HepG2 (cell line): ENCODE data around the gene TBCEL. TPM values are rescaled to one million over a fixed set of nuclear protein-coding genes. Genes with fewer than 3 reads are reported as not detected.

Experiments used
- ATAC-seq: fragments of 200-7000 bp; cut with Tn5 transposase; 3 replicates; pipeline ENCODE4 v1.9.1; 2020; ENCODE audit warnings: mild to moderate bottlenecking, moderate library complexity
- BruUV-seq: library from RNA; stranded (reverse); fragments of 400-500 nt; replicated peaks from 2 replicates; lab custom pipeline; 2021; lab: Mats Ljungman, UMichigan
- CTCF ChIA-PET: fragments of 300-600 bp; formaldehyde crosslinking; extraction: SDS; loops from one replicate; lab custom pipeline; 2021; ENCODE audit warnings: low total read pairs, inconsistent platforms, low intra/inter-chr PET ratio; lab: Yijun Ruan, JAX
- POLR2A ChIA-PET: fragments of 350-600 bp; sonication (Branson Sonifier 250); formaldehyde crosslinking; loops from one replicate; lab custom pipeline; 2020; ENCODE audit warnings: antibody characterized with exemption, inconsistent platforms; lab: Yijun Ruan, JAX
- DNase-seq: peaks from one replicate; pipeline ENCODE4 v3.0.0-alpha.2; 2015; ENCODE audit warnings: low spot score
- FAIRE-seq: peaks from 3 replicates; lab custom pipeline; 2011; peaks lifted over from hg19 to GRCh38; lab: Jason Lieb, UNC
- H2AFZ ChIP-seq: one replicate; pipeline ENCODE4 v1.6.1; 2011; ENCODE audit warnings: low read length, inconsistent platforms
- H3K27ac ChIP-seq: fragments of 300-600 bp; 3 replicates; pipeline ENCODE4 v1.8.0; 2011; ENCODE audit warnings: mixed run types, mild to moderate bottlenecking, mixed read lengths, low read length, inconsistent platforms; ENCODE audit not compliant: insufficient read depth; ENCODE audit errors: extremely low read length
- H3K27me3 ChIP-seq, 2 experiments: fragments of 200-600 bp in 1 of 2; 2 replicates in 1 of 2; 3 replicates in 1 of 2; pipeline versions ENCODE4 v1.6.0 to v1.8.0; 2011; ENCODE audit warnings: low read length in 2 of 2, mild to moderate bottlenecking in 2 of 2, moderate library complexity in 2 of 2, inconsistent platforms in 1 of 2; ENCODE audit not compliant: insufficient read depth in 2 of 2, control insufficient read depth in 1 of 2
- H3K36me3 ChIP-seq, 2 experiments: fragments of 200-600 bp in 1 of 2; replicated peaks in 1 of 2; 2 replicates in 1 of 2; 3 replicates in 1 of 2; pipeline versions ENCODE4 v1.5.1 to v1.8.0; 2011; ENCODE audit warnings: low read length in 2 of 2, inconsistent platforms in 1 of 2; ENCODE audit not compliant: insufficient read depth in 2 of 2, control insufficient read depth in 1 of 2
- H3K4me1 ChIP-seq: 2 replicates; pipeline ENCODE4 v1.5.1; 2012; ENCODE audit warnings: low read length, inconsistent platforms; ENCODE audit not compliant: insufficient read depth
- H3K4me2 ChIP-seq: 2 replicates; pipeline ENCODE4 v1.6.0; 2011; ENCODE audit warnings: low read depth, low read length, inconsistent platforms
- H3K4me3 ChIP-seq, 3 experiments: fragments of 200-600 bp in 1 of 3; sonication (generic), shearing (Covaris generic) in 1 of 3; replicated peaks in 1 of 3; 2 replicates each; pipeline ENCODE4 v1.5.1; 2011 to 2016; ENCODE audit warnings: low read length in 3 of 3, inconsistent platforms in 2 of 3, low read depth in 2 of 3, mild to moderate bottlenecking in 2 of 3, control low read depth in 1 of 3, mixed read lengths in 1 of 3; ENCODE audit not compliant: insufficient read depth in 1 of 3
- H3K79me2 ChIP-seq: one replicate; pipeline ENCODE4 v1.6.1; 2011; ENCODE audit warnings: low read length, inconsistent platforms; ENCODE audit not compliant: insufficient read depth
- H3K9ac ChIP-seq: 2 replicates; pipeline ENCODE4 v1.6.0; 2011; ENCODE audit warnings: mild to moderate bottlenecking, low read depth, low read length, inconsistent platforms; ENCODE audit not compliant: insufficient read depth
- H3K9me3 ChIP-seq: 2 replicates; pipeline ENCODE4 v1.5.1; 2012; ENCODE audit warnings: mild to moderate bottlenecking, low read length
- H4K20me1 ChIP-seq: 2 replicates; pipeline ENCODE4 v1.6.0; 2011; ENCODE audit warnings: inconsistent platforms, mild to moderate bottlenecking, low read length, moderate library complexity; ENCODE audit not compliant: insufficient read depth
- NR3C1 ChIP-seq: sonication (generic); formaldehyde crosslinking; IDR thresholded peaks from 2 replicates; pipeline ENCODE4 v1.4.0; 2020; ENCODE audit warnings: missing genetic modification reagents
- TSC22D2 ChIP-seq: sonication (generic); formaldehyde crosslinking; IDR thresholded peaks from 2 replicates; pipeline ENCODE4 v1.5.1; 2020; ENCODE audit warnings: missing genetic modification reagents, mild to moderate bottlenecking, borderline replicate concordance
- ZNF235 ChIP-seq: sonication (generic); formaldehyde crosslinking; IDR thresholded peaks from 2 replicates; pipeline ENCODE4 v1.8.1; 2023; ENCODE audit warnings: mild to moderate bottlenecking, missing genetic modification reagents, borderline replicate concordance
- ZNF354B ChIP-seq: sonication (generic); formaldehyde crosslinking; IDR thresholded peaks from 2 replicates; pipeline ENCODE4 v1.8.0; 2022; ENCODE audit warnings: mild to moderate bottlenecking, missing genetic modification reagents
- ZNF367 ChIP-seq: sonication (generic); formaldehyde crosslinking; IDR thresholded peaks from 2 replicates; pipeline ENCODE4 v1.4.0; 2020; ENCODE audit warnings: missing genetic modification reagents, borderline replicate concordance
- WGBS: methylation state at CpG from one replicate; pipeline ENCODE4 v1.1.6; 2017; ENCODE audit warnings: low lambda C conversion rate; 5-methylcytosine and 5-hydroxymethylcytosine counted together
- in situ Hi-C: cut with HindIII; loops from 2 replicates; pipeline ENCODE4 v1.10.0; 2017; ENCODE audit warnings: low pct_unique_long_range_greater_than_20kb; ENCODE audit not compliant: extremely low pct_ligation_motif_present
- intact Hi-C: fragments of 100-400 bp; cut with micrococcal nuclease; formaldehyde crosslinking; loops from one replicate; pipeline ENCODE4 v1.10.0; 2022; ENCODE audit not compliant: unreplicated experiment
- polyA plus RNA-seq, 8 experiments: library from polyadenylated mRNA; depleted of rRNA in 3 of 8; stranded (reverse) in 7 of 8; unstranded in 1 of 8; fragments of >200 nt; fragmentation: Illumina TruSeq in 4 of 8; extraction: Trizol in 4 of 8; gene quantifications; 2 replicates each; pipeline versions ENCODE4 v1.2.1 to v1.2.3, GENCODE V29; 2011 to 2016; ENCODE audit warnings: low read depth in 4 of 8, missing spikeins in 1 of 8, mixed read lengths in 1 of 8; ENCODE audit not compliant: insufficient read depth in 1 of 8
- total RNA-seq, 5 experiments: library from RNA; depleted of rRNA; stranded (reverse); fragments of >200 nt; fragmentation: Illumina TruSeq; extraction: Trizol; gene quantifications; 2 replicates each; pipeline ENCODE4 v1.2.3, GENCODE V29; 2016; ENCODE audit warnings: low read depth in 1 of 5
- TF ChIP-seq, protein P1 (sequence below): sonication (generic); formaldehyde crosslinking; IDR thresholded peaks from 2 replicates; pipeline ENCODE4 v1.8.0; 2022; ENCODE audit warnings: mild to moderate bottlenecking, missing genetic modification reagents
- TF ChIP-seq, protein P2 (sequence below): sonication (generic); formaldehyde crosslinking; IDR thresholded peaks from 2 replicates; pipeline ENCODE4 v1.5.1; 2020; ENCODE audit warnings: missing genetic modification reagents, mild to moderate bottlenecking, borderline replicate concordance
- TF ChIP-seq, protein P3 (sequence below): IDR thresholded peaks from 2 replicates; pipeline ENCODE4 v1.6.1; 2018; ENCODE audit warnings: missing genetic modification reagents
- TF ChIP-seq, protein P4 (sequence below): sonication (generic); formaldehyde crosslinking; IDR thresholded peaks from 2 replicates; pipeline ENCODE4 v1.4.0; 2020; ENCODE audit warnings: low read depth, missing genetic modification reagents
- TF ChIP-seq, protein P5 (sequence below): sonication (generic); formaldehyde crosslinking; IDR thresholded peaks from 2 replicates; pipeline ENCODE4 v1.8.0; 2022; ENCODE audit warnings: missing genetic modification reagents, mild to moderate bottlenecking, moderate library complexity, borderline replicate concordance

The TBCEL gene
- total and polyA plus RNA-seq, 2 of the 13 experiments (the other 11 are each of a cell fraction or from before 2014, with no cell fraction given), result 6.1 to 12.5 TPM

DNA sequence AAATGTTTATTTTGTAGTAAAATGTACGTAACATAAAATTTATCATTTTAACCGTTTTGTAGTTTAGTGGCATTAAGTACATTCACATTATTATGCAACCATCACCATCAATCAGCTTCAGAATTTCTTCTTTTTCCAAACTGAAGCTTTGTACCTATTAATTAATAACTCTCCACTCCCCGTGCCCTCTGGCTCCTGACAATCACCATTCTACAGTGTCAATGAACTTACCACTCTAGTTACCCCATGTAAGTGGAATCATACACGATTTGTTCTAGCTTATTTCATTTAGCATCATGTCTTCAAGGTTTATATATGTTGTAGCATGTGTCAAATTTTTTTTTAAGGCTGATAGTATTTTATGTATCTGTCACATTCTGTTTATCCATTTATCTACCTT lies 9.7 kb downstream of the TBCEL start:
- no peaks in the 10 kb centered on the region; the same call in 1 of the 2 replicates for H4K20me1 ChIP-seq
- CTCF ChIA-PET, result no interaction called here
- H3K27ac ChIP-seq, result no peak overlapping the region
- no TSS peak for BruUV-seq
- H2AFZ ChIP-seq, result no peak overlapping the region
- POLR2A ChIA-PET, result no interaction called here
- 94% methylated on average over 4 of the region's 4 CpGs for WGBS
- H3K9me3 ChIP-seq, result no peaks in the 10 kb centered on the region
- no peak overlapping the region for H3K9ac ChIP-seq
- intact Hi-C loops, result no loop called here
- DNase-seq (no peak), ATAC-seq (no peak), FAIRE-seq (no peak)
- no peak overlapping the region for H3K4me3 ChIP-seq
- TF ChIP-seq, protein P1, sequence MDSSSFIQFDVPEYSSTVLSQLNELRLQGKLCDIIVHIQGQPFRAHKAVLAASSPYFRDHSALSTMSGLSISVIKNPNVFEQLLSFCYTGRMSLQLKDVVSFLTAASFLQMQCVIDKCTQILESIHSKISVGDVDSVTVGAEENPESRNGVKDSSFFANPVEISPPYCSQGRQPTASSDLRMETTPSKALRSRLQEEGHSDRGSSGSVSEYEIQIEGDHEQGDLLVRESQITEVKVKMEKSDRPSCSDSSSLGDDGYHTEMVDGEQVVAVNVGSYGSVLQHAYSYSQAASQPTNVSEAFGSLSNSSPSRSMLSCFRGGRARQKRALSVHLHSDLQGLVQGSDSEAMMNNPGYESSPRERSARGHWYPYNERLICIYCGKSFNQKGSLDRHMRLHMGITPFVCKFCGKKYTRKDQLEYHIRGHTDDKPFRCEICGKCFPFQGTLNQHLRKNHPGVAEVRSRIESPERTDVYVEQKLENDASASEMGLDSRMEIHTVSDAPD (CRISPR knock-in tag), result no peak
- TF ChIP-seq, protein P2, sequence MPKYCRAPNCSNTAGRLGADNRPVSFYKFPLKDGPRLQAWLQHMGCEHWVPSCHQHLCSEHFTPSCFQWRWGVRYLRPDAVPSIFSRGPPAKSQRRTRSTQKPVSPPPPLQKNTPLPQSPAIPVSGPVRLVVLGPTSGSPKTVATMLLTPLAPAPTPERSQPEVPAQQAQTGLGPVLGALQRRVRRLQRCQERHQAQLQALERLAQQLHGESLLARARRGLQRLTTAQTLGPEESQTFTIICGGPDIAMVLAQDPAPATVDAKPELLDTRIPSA (CRISPR knock-in tag), result no peak
- TF ChIP-seq ZNF235 (CRISPR knock-in tag) (no peak), ZNF354B (CRISPR knock-in tag) (no peak), TSC22D2 (CRISPR knock-in tag) (no peak), NR3C1 (CRISPR knock-in tag) (no peak), ZNF367 (CRISPR knock-in tag) (no peak)
- TF ChIP-seq, protein P3, sequence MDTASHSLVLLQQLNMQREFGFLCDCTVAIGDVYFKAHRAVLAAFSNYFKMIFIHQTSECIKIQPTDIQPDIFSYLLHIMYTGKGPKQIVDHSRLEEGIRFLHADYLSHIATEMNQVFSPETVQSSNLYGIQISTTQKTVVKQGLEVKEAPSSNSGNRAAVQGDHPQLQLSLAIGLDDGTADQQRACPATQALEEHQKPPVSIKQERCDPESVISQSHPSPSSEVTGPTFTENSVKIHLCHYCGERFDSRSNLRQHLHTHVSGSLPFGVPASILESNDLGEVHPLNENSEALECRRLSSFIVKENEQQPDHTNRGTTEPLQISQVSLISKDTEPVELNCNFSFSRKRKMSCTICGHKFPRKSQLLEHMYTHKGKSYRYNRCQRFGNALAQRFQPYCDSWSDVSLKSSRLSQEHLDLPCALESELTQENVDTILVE (CRISPR knock-in tag), result no peak
- TF ChIP-seq, protein P4, sequence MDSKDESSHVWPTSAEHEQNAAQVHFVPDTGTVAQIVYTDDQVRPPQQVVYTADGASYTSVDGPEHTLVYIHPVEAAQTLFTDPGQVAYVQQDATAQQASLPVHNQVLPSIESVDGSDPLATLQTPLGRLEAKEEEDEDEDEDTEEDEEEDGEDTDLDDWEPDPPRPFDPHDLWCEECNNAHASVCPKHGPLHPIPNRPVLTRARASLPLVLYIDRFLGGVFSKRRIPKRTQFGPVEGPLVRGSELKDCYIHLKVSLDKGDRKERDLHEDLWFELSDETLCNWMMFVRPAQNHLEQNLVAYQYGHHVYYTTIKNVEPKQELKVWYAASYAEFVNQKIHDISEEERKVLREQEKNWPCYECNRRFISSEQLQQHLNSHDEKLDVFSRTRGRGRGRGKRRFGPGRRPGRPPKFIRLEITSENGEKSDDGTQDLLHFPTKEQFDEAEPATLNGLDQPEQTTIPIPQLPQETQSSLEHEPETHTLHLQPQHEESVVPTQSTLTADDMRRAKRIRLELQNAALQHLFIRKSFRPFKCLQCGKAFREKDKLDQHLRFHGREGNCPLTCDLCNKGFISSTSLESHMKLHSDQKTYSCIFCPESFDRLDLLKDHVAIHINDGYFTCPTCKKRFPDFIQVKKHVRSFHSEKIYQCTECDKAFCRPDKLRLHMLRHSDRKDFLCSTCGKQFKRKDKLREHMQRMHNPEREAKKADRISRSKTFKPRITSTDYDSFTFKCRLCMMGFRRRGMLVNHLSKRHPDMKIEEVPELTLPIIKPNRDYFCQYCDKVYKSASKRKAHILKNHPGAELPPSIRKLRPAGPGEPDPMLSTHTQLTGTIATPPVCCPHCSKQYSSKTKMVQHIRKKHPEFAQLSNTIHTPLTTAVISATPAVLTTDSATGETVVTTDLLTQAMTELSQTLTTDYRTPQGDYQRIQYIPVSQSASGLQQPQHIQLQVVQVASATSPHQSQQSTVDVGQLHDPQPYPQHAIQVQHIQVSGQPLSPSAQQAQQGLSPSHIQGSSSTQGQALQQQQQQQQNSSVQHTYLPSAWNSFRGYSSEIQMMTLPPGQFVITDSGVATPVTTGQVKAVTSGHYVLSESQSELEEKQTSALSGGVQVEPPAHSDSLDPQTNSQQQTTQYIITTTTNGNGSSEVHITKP (CRISPR knock-in tag), result no peak
- TF ChIP-seq, protein P5, sequence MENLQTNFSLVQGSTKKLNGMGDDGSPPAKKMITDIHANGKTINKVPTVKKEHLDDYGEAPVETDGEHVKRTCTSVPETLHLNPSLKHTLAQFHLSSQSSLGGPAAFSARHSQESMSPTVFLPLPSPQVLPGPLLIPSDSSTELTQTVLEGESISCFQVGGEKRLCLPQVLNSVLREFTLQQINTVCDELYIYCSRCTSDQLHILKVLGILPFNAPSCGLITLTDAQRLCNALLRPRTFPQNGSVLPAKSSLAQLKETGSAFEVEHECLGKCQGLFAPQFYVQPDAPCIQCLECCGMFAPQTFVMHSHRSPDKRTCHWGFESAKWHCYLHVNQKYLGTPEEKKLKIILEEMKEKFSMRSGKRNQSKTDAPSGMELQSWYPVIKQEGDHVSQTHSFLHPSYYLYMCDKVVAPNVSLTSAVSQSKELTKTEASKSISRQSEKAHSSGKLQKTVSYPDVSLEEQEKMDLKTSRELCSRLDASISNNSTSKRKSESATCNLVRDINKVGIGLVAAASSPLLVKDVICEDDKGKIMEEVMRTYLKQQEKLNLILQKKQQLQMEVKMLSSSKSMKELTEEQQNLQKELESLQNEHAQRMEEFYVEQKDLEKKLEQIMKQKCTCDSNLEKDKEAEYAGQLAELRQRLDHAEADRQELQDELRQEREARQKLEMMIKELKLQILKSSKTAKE, result no peak
- peaks cover 31% of the 10 kb centered on the region for H3K4me1 ChIP-seq
- no peaks in the 10 kb centered on the region for H3K27me3 ChIP-seq
- H3K79me2 ChIP-seq, result no peaks in the 10 kb centered on the region
- in situ Hi-C loops, result no loop called here
- no peak overlapping the region for H3K4me2 ChIP-seq
- H3K36me3 ChIP-seq, result no peaks in the 10 kb centered on the region
